HG02938 (cell line): ENCODE results near the gene CHAD.

ENCODE experiments used
- ATAC-seq: cut with Tn5 transposase; IDR thresholded peaks from one replicate; pipeline ENCODE4 v1.9.1; 2021; ENCODE audit warnings: mild to moderate bottlenecking, moderate library complexity; ENCODE audit not compliant: unreplicated experiment

Gene CHAD

GRCh38 chr17:50458701-50459676 lies 9.7 kb downstream of the CHAD start:
- no peak for ATAC-seq

GRCh38 chr17:50458270-50458669 lies 10.4 kb downstream of the CHAD start:
- no peak for ATAC-seq

GRCh38 chr17:50457621-50458020 lies 11.1 kb downstream of the CHAD start:
- no peak for ATAC-seq

GRCh38 chr17:50453901-50454300 lies 14.8 kb downstream of the CHAD start:
- ATAC-seq, result no peak

GRCh38 chr17:50452630-50453300 lies 15.9 kb downstream of the CHAD start:
- no peak for ATAC-seq

GRCh38 chr17:50451943-50452629 lies 16.6 kb downstream of the CHAD start:
- ATAC-seq, result no peak

GRCh38 chr17:50448643-50449042 lies 20.0 kb downstream of the CHAD start:
- no peak for ATAC-seq

GRCh38 chr17:50447870-50448595 lies 20.6 kb downstream of the CHAD start:
- no peak for ATAC-seq

- no peak for ATAC-seq
Measured at GRCh38 chr17:50445730-50446325, 22.9 kb downstream of the CHAD start.

- ATAC-seq, result no peak
Measured at GRCh38 chr17:50444841-50445715, 23.6 kb downstream of the CHAD start.

GRCh38 chr17:50443505-50443974 lies 25.1 kb downstream of the CHAD start:
- no peak for ATAC-seq

GRCh38 chr17:50440838-50441829 lies 27.5 kb downstream of the CHAD start:
- ATAC-seq, result no peak

- ATAC-seq, result no peak
Measured at GRCh38 chr17:50440172-50440837, 28.4 kb downstream of the CHAD start.

- no peak for ATAC-seq
Measured at GRCh38 chr17:50439008-50439407, 29.7 kb downstream of the CHAD start.

- no peak for ATAC-seq
Measured at GRCh38 chr17:50437409-50437808, 31.3 kb downstream of the CHAD start.

GRCh38 chr17:50432125-50432762 lies 36.4 kb downstream of the CHAD start:
- ATAC-seq, result no peak
